Posterior vena cava (tissue), 2 donors: Measurements from ENCODE around the gene TSHZ3. TPM values are rescaled to one million over a fixed set of nuclear protein-coding genes. Genes with fewer than 3 reads are reported as not detected.

Experiments
- DNase-seq: peaks from one replicate; pipeline ENCODE4 v3.0.0-alpha.2; 2020; ENCODE audit warnings: low spot score
- intact Hi-C, 2 donors: fragments of 100-400 bp; cut with DNase I; formaldehyde crosslinking; loops; one replicate each; pipeline versions ENCODE4 v1.14.1 to v1.14.2; 2022 to 2023
- total RNA-seq, 2 donors: library from RNA; stranded (reverse); fragmentation: NEBNext Ultra II Directional; extraction: Animal tissue kit (Norgen Biotek cat#: 25700); gene quantifications; one replicate each; pipeline ENCODE4 v1.2.1, GENCODE V29; 2021
- donor health status: DM: yes; HTN: yes; CAD: no.
- donor health status: DM: yes; HTN: yes; CAD: no.

The TSHZ3 gene
- total RNA-seq, 2 donors from 2014 or later, result 30.8 to 32.1 TPM

GRCh38 chr19:31260171-31260933 lies 88.9 kb downstream of the TSHZ3 start:
- no peak for DNase-seq
- intact Hi-C loops, result no loop called here

GRCh38 chr19:31258211-31259052 lies 90.8 kb downstream of the TSHZ3 start:
- intact Hi-C loops, result no loop called here
- no peak for DNase-seq

- intact Hi-C loops, result no loop called here
- DNase-seq, result no peak
Observed at GRCh38 chr19:31257426-31258130, 91.7 kb downstream of the TSHZ3 start.

- no peak for DNase-seq
- intact Hi-C loops, result no loop called here
Observed at GRCh38 chr19:31257025-31257424, 92.2 kb downstream of the TSHZ3 start.

- DNase-seq, result no peak
- intact Hi-C loops, result no loop called here
Observed at GRCh38 chr19:31256593-31256960, 92.7 kb downstream of the TSHZ3 start.

GRCh38 chr19:31255831-31256592 lies 93.2 kb downstream of the TSHZ3 start:
- intact Hi-C loops, result no loop called here
- no peak for DNase-seq

- intact Hi-C loops, result no loop called here
- DNase-seq, result no peak
Observed at GRCh38 chr19:31255174-31255799, 93.9 kb downstream of the TSHZ3 start.

- no peak for DNase-seq
- intact Hi-C loops, result no loop called here
Observed at GRCh38 chr19:31254611-31255010, 94.6 kb downstream of the TSHZ3 start.

- DNase-seq, result no peak
Observed at GRCh38 chr19:31254180-31254551, 95.1 kb downstream of the TSHZ3 start.

GRCh38 chr19:31253526-31254179 lies 95.6 kb downstream of the TSHZ3 start:
- DNase-seq, result no peak
- intact Hi-C loops, result no loop called here

More at GRCh38 chr19:31254180-31254551, 95.1 kb downstream of the TSHZ3 start:
- intact Hi-C loops, result no loop called here

GRCh38 chr19:31252441-31252840 lies 96.8 kb downstream of the TSHZ3 start:
- DNase-seq, result no peak
- intact Hi-C loops, result no loop called here

GRCh38 chr19:31249217-31249616 lies 100.0 kb downstream of the TSHZ3 start:
- intact Hi-C loops, result no loop called here
- no peak for DNase-seq

GRCh38 chr19:31235806-31236205 lies 113.4 kb downstream of the TSHZ3 start:
- intact Hi-C loops, result no loop called here
- no peak for DNase-seq

GRCh38 chr19:31233295-31233800 lies 115.9 kb downstream of the TSHZ3 start:
- DNase-seq, result no peak
- intact Hi-C loops, result no loop called here

GRCh38 chr19:31232871-31233270 lies 116.4 kb downstream of the TSHZ3 start:
- intact Hi-C loops, result no loop called here
- DNase-seq, result no peak

GRCh38 chr19:31232180-31232579 lies 117.1 kb downstream of the TSHZ3 start:
- DNase-seq, result no peak
- intact Hi-C loops, result no loop called here

GRCh38 chr19:31231237-31231636 lies 118.0 kb downstream of the TSHZ3 start:
- no peak for DNase-seq
- intact Hi-C loops, result no loop called here
